CD4-positive, alpha-beta T cell (primary cell): ENCODE data around the gene SLC12A5. TPM values are rescaled to one million over a fixed set of nuclear protein-coding genes. Genes with fewer than 3 reads are reported as not detected.

Experiments
- ATAC-seq: fragments of 200-7000 bp; cut with Tn5 transposase; one replicate; pipeline ENCODE4 v1.10.0; 2022; ENCODE audit warnings: mild to moderate bottlenecking; ENCODE audit not compliant: poor library complexity
- CTCF ChIA-PET: fragments of 350-600 bp; sonication (Branson Sonifier 250); formaldehyde crosslinking; loops from one replicate; lab custom pipeline; 2021; ENCODE audit warnings: antibody characterized with exemption, inconsistent platforms; lab: Charles Lee
- POLR2A ChIA-PET: fragments of 350-600 bp; sonication (Branson Sonifier 250); formaldehyde crosslinking; loops from one replicate; lab custom pipeline; 2021; ENCODE audit warnings: antibody characterized with exemption, inconsistent platforms; lab: Charles Lee
- DNase-seq, 14 experiments: peaks; one replicate each; pipeline ENCODE4 v3.0.0-alpha.2; 2013 to 2020; ENCODE audit warnings: mixed read lengths in 2 of 14
- H3K27ac ChIP-seq, 2 donors: one replicate each; pipeline versions ENCODE4 v1.5.1 to v1.7.0; 2013; ENCODE audit warnings: low read length in 2 of 2, low read depth in 1 of 2, mild to moderate bottlenecking in 1 of 2
- H3K27me3 ChIP-seq, 2 experiments: 1 replicate in 1 of 2; 2 replicates in 1 of 2; pipeline versions ENCODE4 v1.6.1 to v1.7.0; 2013; ENCODE audit warnings: low read length in 2 of 2, control low read depth in 1 of 2, mild to moderate bottlenecking in 1 of 2, moderate library complexity in 1 of 2; ENCODE audit not compliant: insufficient read depth in 2 of 2, control insufficient read depth in 1 of 2
- H3K36me3 ChIP-seq: one replicate; pipeline ENCODE4 v1.6.1; 2013; ENCODE audit warnings: low read length, control low read depth; ENCODE audit not compliant: insufficient read depth
- H3K4me1 ChIP-seq: one replicate; pipeline ENCODE4 v1.6.1; 2013; ENCODE audit warnings: low read length, control low read depth; ENCODE audit not compliant: insufficient read depth
- H3K4me3 ChIP-seq: one replicate; pipeline ENCODE4 v1.5.1; 2013; ENCODE audit warnings: mild to moderate bottlenecking, low read length, moderate library complexity
- H3K9me3 ChIP-seq, 2 experiments: 1 replicate in 1 of 2; 2 replicates in 1 of 2; pipeline versions ENCODE4 v1.6.1 to v1.7.0; 2013; ENCODE audit warnings: low read length in 2 of 2, mild to moderate bottlenecking in 2 of 2, control low read depth in 1 of 2, moderate library complexity in 1 of 2; ENCODE audit not compliant: control insufficient read depth in 1 of 2, insufficient read depth in 1 of 2
- H3K27ac Mint-ChIP-seq: one replicate; pipeline ENCODE4 v1.8.0; 2020; ENCODE audit warnings: mixed read lengths
- H3K27me3 Mint-ChIP-seq: one replicate; pipeline ENCODE4 v1.8.0; 2021; ENCODE audit warnings: mixed read lengths
- H3K36me3 Mint-ChIP-seq: one replicate; pipeline ENCODE4 v1.8.0; 2021; ENCODE audit warnings: low read depth, mixed read lengths
- H3K4me1 Mint-ChIP-seq: one replicate; pipeline ENCODE4 v1.8.0; 2021; ENCODE audit warnings: low read depth, mixed read lengths
- H3K4me3 Mint-ChIP-seq: one replicate; pipeline ENCODE4 v1.8.0; 2020; ENCODE audit warnings: mild to moderate bottlenecking, mixed read lengths
- H3K9me3 Mint-ChIP-seq: one replicate; pipeline ENCODE4 v1.8.0; 2020; ENCODE audit warnings: mixed read lengths
- intact Hi-C, 2 experiments: fragments of 100-400 bp; cut with DNase I in 1 of 2; cut with micrococcal nuclease in 1 of 2; formaldehyde crosslinking; loops; one replicate each; pipeline versions ENCODE4 v1.15.1 to v1.9.0; 2023 to 2025; cut with DNase I, micrococcal nuclease
- total RNA-seq, 174 experiments: library from RNA in 2 of 174; stranded (reverse) in 2 of 174; gene quantifications; one replicate each; pipeline ENCODE4 v1.2.3 and lab custom pipeline; 2021 to 2026
- TF ChIP-seq, protein P1 (sequence below): fragments of 200-600 bp; IDR thresholded peaks from one replicate; pipeline ENCODE4 v1.8.0; 2022; ENCODE audit warnings: antibody characterized with exemption, mild to moderate bottlenecking

The SLC12A5 gene
- total RNA-seq, 2 experiments from 2014 or later: 1.3 to 2.4 TPM

DNA sequence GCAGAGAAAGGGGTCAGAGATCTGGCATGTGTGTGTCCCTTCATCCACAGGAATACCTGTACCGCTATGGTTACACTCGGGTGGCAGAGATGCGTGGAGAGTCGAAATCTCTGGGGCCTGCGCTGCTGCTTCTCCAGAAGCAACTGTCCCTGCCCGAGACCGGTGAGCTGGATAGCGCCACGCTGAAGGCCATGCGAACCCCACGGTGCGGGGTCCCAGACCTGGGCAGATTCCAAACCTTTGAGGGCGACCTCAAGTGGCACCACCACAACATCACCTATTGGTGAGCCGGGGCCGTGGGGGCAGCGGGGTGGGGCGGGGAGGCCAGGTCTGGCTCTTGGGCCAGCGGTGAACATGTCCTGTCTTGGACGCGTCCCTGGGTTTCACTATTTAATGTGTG lies 19.2 kb upstream of the SLC12A5 start:
- no peak overlapping the region for H3K27ac ChIP-seq
- peaks cover 70% of the 10 kb centered on the region for H3K27me3 Mint-ChIP-seq

GRCh38 chr20:46010491-46011391 lies 18.3 kb upstream of the SLC12A5 start:
- H3K36me3 ChIP-seq: no peaks in the 10 kb centered on the region
- intact Hi-C loops: loop anchor here (1.0 to 5.0 kb wide), 2 partner anchors 10 to 38 kb away; partner anchors contain the start of gene ZNF335 (in 2 of the 2)
- ChIA-PET CTCF (interaction anchor here (2.5 kb wide), 1 partner anchor 23 kb away, joined by 12 read pairs; no protein-coding TSS in a partner anchor), POLR2A (interaction anchor here (1.0 to 2.4 kb wide), 2 partner anchors 76 to 470 kb away, joined by 3 to 9 read pairs; partner anchors contain the start of gene PCIF1)
- peaks cover 87% of the 10 kb centered on the region for H3K4me1 Mint-ChIP-seq
- peak overlapping the region; percentile 39 for H3K4me3 ChIP-seq
- H3K27ac Mint-ChIP-seq: peak overlapping the region; percentile 64
- no peaks in the 10 kb centered on the region for H3K36me3 Mint-ChIP-seq
- peaks cover 0 to 26% of the 10 kb centered on the region in 2 experiments for H3K9me3 ChIP-seq
- no peak overlapping the region for H3K27ac ChIP-seq
- TF ChIP-seq, protein P1, sequence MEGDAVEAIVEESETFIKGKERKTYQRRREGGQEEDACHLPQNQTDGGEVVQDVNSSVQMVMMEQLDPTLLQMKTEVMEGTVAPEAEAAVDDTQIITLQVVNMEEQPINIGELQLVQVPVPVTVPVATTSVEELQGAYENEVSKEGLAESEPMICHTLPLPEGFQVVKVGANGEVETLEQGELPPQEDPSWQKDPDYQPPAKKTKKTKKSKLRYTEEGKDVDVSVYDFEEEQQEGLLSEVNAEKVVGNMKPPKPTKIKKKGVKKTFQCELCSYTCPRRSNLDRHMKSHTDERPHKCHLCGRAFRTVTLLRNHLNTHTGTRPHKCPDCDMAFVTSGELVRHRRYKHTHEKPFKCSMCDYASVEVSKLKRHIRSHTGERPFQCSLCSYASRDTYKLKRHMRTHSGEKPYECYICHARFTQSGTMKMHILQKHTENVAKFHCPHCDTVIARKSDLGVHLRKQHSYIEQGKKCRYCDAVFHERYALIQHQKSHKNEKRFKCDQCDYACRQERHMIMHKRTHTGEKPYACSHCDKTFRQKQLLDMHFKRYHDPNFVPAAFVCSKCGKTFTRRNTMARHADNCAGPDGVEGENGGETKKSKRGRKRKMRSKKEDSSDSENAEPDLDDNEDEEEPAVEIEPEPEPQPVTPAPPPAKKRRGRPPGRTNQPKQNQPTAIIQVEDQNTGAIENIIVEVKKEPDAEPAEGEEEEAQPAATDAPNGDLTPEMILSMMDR: no peak
- H3K9me3 Mint-ChIP-seq: no peaks in the 10 kb centered on the region
- DNase-seq (peak in 11 of 14 experiments; percentile 15 to 92 (median 52)), ATAC-seq (peak; percentile 76)
- H3K27me3 ChIP-seq: peaks cover 47 to 53% of the 10 kb centered on the region in 2 experiments
- peaks cover 72% of the 10 kb centered on the region for H3K27me3 Mint-ChIP-seq
- H3K4me1 ChIP-seq: peaks cover 80% of the 10 kb centered on the region
- H3K4me3 Mint-ChIP-seq: peak overlapping the region; percentile 74

More for the DNA sequence above, 19.2 kb upstream of the SLC12A5 start:
- intact Hi-C loops: loop anchor here (1.0 to 5.0 kb wide), 2 partner anchors 10 to 38 kb away; partner anchors contain the start of gene ZNF335 (in 2 of the 2)
- TF ChIP-seq, protein P1: no peak
- no peak overlapping the region for H3K4me3 ChIP-seq
- DNase-seq: no peak
- peaks cover 47 to 53% of the 10 kb centered on the region in 2 experiments for H3K27me3 ChIP-seq
- ATAC-seq: no peak
- peaks cover 89% of the 10 kb centered on the region for H3K4me1 ChIP-seq
- no peak overlapping the region for H3K4me3 Mint-ChIP-seq
- no peak overlapping the region for H3K27ac Mint-ChIP-seq
- no peaks in the 10 kb centered on the region for H3K9me3 Mint-ChIP-seq
- H3K36me3 Mint-ChIP-seq: no peaks in the 10 kb centered on the region
- no peaks in the 10 kb centered on the region for H3K36me3 ChIP-seq
- CTCF ChIA-PET: interaction anchor here (1.1 to 2.5 kb wide), 2 partner anchors 13 to 22 kb away, joined by 4 to 12 read pairs; no protein-coding TSS in a partner anchor
- H3K9me3 ChIP-seq: peaks cover 0 to 26% of the 10 kb centered on the region in 2 experiments
- POLR2A ChIA-PET: interaction anchor here (2.4 kb wide), 1 partner anchor 76 kb away, joined by 9 read pairs; the partner anchor contains the start of gene PCIF1
- H3K4me1 Mint-ChIP-seq: peaks cover 91% of the 10 kb centered on the region
